ENCODE measurements around the gene WWOX. TPM values are rescaled to one million over a fixed set of nuclear protein-coding genes. Genes with fewer than 3 reads are reported as not detected.

Gene WWOX
- total RNA-seq, 2 experiments from 2014 or later: 19.1 to 23.7 TPM

DNA sequence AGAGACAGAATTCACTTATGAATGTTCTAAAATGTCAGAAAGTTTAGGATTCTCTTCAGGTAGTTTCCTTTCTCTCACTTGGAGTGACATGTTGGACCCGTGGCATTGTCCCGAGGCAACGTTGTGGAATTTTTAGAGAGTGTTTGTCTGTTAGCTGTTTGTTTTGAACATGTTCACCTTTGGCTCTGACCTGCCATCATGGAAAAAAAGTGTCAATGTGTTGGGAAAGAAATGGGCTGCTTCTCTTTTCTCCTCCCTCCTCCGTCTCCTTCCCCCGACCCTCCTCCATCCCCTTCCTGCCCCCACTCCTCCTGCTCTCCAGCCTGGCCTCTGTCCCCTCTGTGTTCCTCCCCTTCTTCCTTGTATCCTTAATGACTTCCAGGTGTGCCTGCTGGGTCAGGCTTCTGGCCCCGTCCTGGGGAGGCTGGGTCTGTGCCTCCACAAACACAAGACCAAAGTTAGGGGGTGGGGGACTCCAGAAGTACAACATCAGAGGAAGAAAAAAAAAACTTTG, 1038.0 kb downstream of the WWOX start:
- H3K27me3 Mint-ChIP-seq: no peaks in the 10 kb centered on the region
- ATAC-seq: no peak
- H3K27ac Mint-ChIP-seq: no peak overlapping the region
- H3K4me3 Mint-ChIP-seq: no peak overlapping the region
- H3K9me3 Mint-ChIP-seq: no peaks in the 10 kb centered on the region
- ChIA-PET POLR2A (interaction anchor here (0.6 kb wide), 1 partner anchor 263 kb away, joined by 3 read pairs; no protein-coding TSS in a partner anchor), CTCF (interaction anchor here (0.7 to 1.2 kb wide), 3 partner anchors 8 to 15 kb away, joined by 3 read pairs; no protein-coding TSS in a partner anchor)
- no peaks in the 10 kb centered on the region for H3K4me1 Mint-ChIP-seq (ENCODE audit: low read depth)
- TF ChIP-seq, protein P1, sequence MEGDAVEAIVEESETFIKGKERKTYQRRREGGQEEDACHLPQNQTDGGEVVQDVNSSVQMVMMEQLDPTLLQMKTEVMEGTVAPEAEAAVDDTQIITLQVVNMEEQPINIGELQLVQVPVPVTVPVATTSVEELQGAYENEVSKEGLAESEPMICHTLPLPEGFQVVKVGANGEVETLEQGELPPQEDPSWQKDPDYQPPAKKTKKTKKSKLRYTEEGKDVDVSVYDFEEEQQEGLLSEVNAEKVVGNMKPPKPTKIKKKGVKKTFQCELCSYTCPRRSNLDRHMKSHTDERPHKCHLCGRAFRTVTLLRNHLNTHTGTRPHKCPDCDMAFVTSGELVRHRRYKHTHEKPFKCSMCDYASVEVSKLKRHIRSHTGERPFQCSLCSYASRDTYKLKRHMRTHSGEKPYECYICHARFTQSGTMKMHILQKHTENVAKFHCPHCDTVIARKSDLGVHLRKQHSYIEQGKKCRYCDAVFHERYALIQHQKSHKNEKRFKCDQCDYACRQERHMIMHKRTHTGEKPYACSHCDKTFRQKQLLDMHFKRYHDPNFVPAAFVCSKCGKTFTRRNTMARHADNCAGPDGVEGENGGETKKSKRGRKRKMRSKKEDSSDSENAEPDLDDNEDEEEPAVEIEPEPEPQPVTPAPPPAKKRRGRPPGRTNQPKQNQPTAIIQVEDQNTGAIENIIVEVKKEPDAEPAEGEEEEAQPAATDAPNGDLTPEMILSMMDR (IDR thresholded peaks at IDR 0.05): no peak
- intact Hi-C loops (cut with micrococcal nuclease): no loop called here
- no peak for DNase-seq
- H3K36me3 Mint-ChIP-seq (ENCODE audit: low read depth): no peaks in the 10 kb centered on the region

DNA sequence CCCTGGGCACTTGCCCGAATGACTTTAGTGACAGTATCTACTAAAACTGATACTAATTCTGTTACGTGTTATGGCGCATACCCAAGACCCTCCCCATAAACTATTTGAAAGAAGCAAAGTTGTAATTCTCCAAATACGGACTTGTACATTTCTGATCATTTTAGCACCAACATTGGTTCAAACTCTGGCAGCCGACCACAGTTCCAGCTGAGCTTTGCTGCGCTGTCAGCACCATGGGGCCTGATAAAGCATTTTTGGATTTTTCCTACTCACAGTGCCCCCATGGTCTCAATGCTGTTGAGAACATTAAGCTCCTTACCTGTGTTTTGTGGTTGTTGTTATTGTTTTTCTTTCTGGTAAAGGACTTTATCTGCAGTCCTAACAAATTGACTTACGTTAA, 1040.3 kb downstream of the WWOX start:
- CTCF ChIA-PET: interaction anchor here (1.0 kb wide), 1 partner anchor 8 kb away, joined by 3 read pairs; no protein-coding TSS in a partner anchor
- Mint-ChIP-seq H3K9me3 (no peaks in the 10 kb centered on the region), H3K27ac (no peak overlapping the region), H3K27me3 (no peaks in the 10 kb centered on the region), H3K4me3 (no peak overlapping the region), H3K36me3 (ENCODE audit: low read depth) (no peaks in the 10 kb centered on the region), H3K4me1 (ENCODE audit: low read depth) (no peaks in the 10 kb centered on the region)
- ATAC-seq (no peak), DNase-seq (no peak)
- POLR2A ChIA-PET: no interaction called here
- TF ChIP-seq, protein P1 (IDR thresholded peaks at IDR 0.05): no peak
- intact Hi-C loops (cut with micrococcal nuclease): no loop called here

DNA sequence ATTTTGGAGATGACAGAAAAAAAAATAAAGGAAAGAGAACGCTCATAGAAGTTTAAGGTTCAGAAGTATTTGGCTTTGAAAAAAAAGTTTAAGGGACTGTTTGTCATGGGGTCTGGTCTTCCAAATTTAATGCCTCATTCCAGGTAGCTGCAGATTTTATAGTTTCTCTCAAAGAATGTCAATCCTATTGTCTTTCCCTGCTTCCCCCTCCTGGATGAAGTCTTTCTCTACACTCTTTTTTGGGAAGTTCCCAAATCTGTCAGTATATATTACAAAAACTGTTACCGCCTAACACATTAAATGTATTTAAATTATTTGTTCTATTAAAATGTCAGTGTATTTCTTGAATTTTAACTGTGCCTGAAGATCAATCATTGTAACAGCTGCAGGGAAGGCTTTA, 1043.6 kb downstream of the WWOX start:
- TF ChIP-seq, protein P1 (IDR thresholded peaks at IDR 0.05): no peak
- no peaks in the 10 kb centered on the region for H3K27me3 Mint-ChIP-seq
- ChIA-PET CTCF (no interaction called here), POLR2A (no interaction called here)
- no peak overlapping the region for H3K27ac Mint-ChIP-seq
- intact Hi-C loops (cut with micrococcal nuclease): no loop called here
- H3K4me1 Mint-ChIP-seq (ENCODE audit: low read depth): no peaks in the 10 kb centered on the region
- H3K4me3 Mint-ChIP-seq: no peak overlapping the region
- no peak for ATAC-seq
- no peaks in the 10 kb centered on the region for H3K9me3 Mint-ChIP-seq
- DNase-seq: no peak
- H3K36me3 Mint-ChIP-seq (ENCODE audit: low read depth): no peaks in the 10 kb centered on the region

DNA sequence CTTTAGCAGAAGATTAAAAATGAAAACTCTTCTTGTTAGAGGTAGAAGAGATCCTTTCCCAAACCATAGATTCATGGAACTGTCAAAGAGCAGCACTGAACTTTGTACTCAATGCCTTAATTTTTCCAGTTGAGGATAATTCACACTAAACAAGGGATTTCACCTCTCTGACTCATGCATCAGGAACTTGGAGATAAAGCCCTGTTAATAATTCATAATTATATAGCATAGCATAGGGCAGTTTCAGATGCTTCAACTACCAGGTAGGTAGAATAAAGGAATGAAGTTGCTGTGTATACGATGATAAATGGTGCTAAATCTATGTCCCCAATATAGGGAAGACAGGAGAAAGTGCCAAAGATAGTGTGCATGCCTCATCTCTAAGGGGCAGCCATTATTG, 1050.7 kb downstream of the WWOX start:
- Mint-ChIP-seq H3K4me1 (ENCODE audit: low read depth) (peaks cover 4% of the 10 kb centered on the region), H3K9me3 (no peaks in the 10 kb centered on the region), H3K36me3 (ENCODE audit: low read depth) (no peaks in the 10 kb centered on the region), H3K27me3 (no peaks in the 10 kb centered on the region), H3K27ac (no peak overlapping the region), H3K4me3 (no peak overlapping the region)
- ATAC-seq: no peak
- ChIA-PET POLR2A (no interaction called here), CTCF (no interaction called here)
- DNase-seq: no peak
- TF ChIP-seq, protein P1 (IDR thresholded peaks at IDR 0.05): no peak
- intact Hi-C loops (cut with micrococcal nuclease): no loop called here

DNA sequence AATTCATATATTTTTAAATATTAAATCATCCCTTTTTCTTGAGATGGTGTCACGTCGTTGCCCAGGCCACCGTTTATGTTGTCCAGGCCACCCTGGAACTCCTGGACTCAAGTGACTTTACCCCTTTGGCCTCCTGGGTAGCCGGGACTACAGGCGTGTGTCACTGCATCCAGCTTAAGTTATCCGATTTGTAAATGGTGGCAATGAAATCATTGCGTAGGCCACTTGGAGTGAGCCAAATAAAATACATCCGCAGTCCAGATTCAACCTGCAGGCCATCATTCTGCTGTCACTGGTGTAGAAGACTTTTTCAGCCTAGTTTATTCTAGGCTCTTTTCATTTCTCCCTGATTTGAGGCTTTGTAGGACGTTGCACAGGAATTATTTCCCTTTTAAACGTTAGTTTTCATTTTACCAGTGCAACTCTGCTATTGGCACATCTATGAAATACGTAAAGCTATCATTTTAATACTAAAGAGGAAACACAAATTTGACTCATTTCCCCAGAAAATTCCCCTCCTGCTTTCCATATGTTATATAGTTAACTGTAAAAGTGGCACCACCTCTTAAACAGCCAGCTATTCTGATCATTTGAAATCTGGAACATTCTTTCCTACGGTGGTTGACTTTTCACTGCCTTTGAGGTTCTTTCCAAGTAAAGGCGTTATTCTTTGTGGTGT, 1051.3 kb downstream of the WWOX start:
- intact Hi-C loops (cut with micrococcal nuclease): no loop called here
- CTCF ChIA-PET: no interaction called here
- H3K4me3 Mint-ChIP-seq: no peak overlapping the region
- POLR2A ChIA-PET: no interaction called here
- ATAC-seq (no peak), DNase-seq (no peak)
- no peaks in the 10 kb centered on the region for H3K9me3 Mint-ChIP-seq
- H3K27ac Mint-ChIP-seq: no peak overlapping the region
- H3K27me3 Mint-ChIP-seq: no peaks in the 10 kb centered on the region
- H3K36me3 Mint-ChIP-seq (ENCODE audit: low read depth): no peaks in the 10 kb centered on the region
- TF ChIP-seq, protein P1 (IDR thresholded peaks at IDR 0.05): no peak
- peaks cover 6% of the 10 kb centered on the region for H3K4me1 Mint-ChIP-seq (ENCODE audit: low read depth)

Data from activated CD8-positive, alpha-beta T cell treated with anti-CD3 and anti-CD28 coated beads for 36 hours (primary cell).